GM19455 (cell line): ENCODE measurements around the gene EYA4.

ENCODE experiments used
- ATAC-seq: cut with Tn5 transposase; IDR thresholded peaks from one replicate; pipeline ENCODE4 v1.9.1; 2021; ENCODE audit not compliant: unreplicated experiment

Gene EYA4

GRCh38 chr6:133242637-133243585, 1.8 kb downstream of the EYA4 start:
- no peak for ATAC-seq

- no peak for ATAC-seq
These were observed 2.7 kb downstream of the EYA4 start for GRCh38 chr6:133243723-133244305.

- no peak for ATAC-seq
These were observed 3.4 kb downstream of the EYA4 start for GRCh38 chr6:133244519-133244918.

GRCh38 chr6:133245007-133245406, 3.9 kb downstream of the EYA4 start:
- ATAC-seq, result no peak

GRCh38 chr6:133245422-133245903, 4.3 kb downstream of the EYA4 start:
- ATAC-seq, result no peak

- ATAC-seq, result no peak
These were observed 6.4 kb downstream of the EYA4 start for GRCh38 chr6:133247581-133247980.

- no peak for ATAC-seq
These were observed 7.3 kb downstream of the EYA4 start for GRCh38 chr6:133248241-133249001.

GRCh38 chr6:133251688-133252087, 10.5 kb downstream of the EYA4 start:
- no peak for ATAC-seq

GRCh38 chr6:133254552-133255228, 13.5 kb downstream of the EYA4 start:
- no peak for ATAC-seq

- no peak for ATAC-seq
These were observed 16.5 kb downstream of the EYA4 start for GRCh38 chr6:133257545-133258105.

- no peak for ATAC-seq
These were observed 18.4 kb downstream of the EYA4 start for GRCh38 chr6:133259561-133259960.

GRCh38 chr6:133262804-133263203, 21.6 kb downstream of the EYA4 start:
- no peak for ATAC-seq

GRCh38 chr6:133265066-133265465, 23.9 kb downstream of the EYA4 start:
- no peak for ATAC-seq

- ATAC-seq, result no peak
These were observed 25.0 kb downstream of the EYA4 start for GRCh38 chr6:133266186-133266585.

- ATAC-seq, result no peak
These were observed 27.5 kb downstream of the EYA4 start for GRCh38 chr6:133268621-133269020.

- no peak for ATAC-seq
These were observed 33.7 kb downstream of the EYA4 start for GRCh38 chr6:133274813-133275212.

- ATAC-seq, result no peak
These were observed 34.1 kb downstream of the EYA4 start for GRCh38 chr6:133275213-133275612.

- ATAC-seq, result no peak
These were observed 36.2 kb downstream of the EYA4 start for GRCh38 chr6:133277228-133277899.

- ATAC-seq, result no peak
These were observed 36.9 kb downstream of the EYA4 start for GRCh38 chr6:133277900-133278545.

- ATAC-seq, result no peak
These were observed 45.6 kb downstream of the EYA4 start for GRCh38 chr6:133286765-133287164.
